ENCODE results near the gene ZNHIT6.
A peak's percentile ranks its signal among the peaks of the same experiment; 100 is the strongest.
"Not testable (repeated sequence)": the region's sequence is repeated elsewhere in the genome, so short reads cannot be mapped to it uniquely, and the experiment has no call there.

ZNHIT6 gene, protein sequence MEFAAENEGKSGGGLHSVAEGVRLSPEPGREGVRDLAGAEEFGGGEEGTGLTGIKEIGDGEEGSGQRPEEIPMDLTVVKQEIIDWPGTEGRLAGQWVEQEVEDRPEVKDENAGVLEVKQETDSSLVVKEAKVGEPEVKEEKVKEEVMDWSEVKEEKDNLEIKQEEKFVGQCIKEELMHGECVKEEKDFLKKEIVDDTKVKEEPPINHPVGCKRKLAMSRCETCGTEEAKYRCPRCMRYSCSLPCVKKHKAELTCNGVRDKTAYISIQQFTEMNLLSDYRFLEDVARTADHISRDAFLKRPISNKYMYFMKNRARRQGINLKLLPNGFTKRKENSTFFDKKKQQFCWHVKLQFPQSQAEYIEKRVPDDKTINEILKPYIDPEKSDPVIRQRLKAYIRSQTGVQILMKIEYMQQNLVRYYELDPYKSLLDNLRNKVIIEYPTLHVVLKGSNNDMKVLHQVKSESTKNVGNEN

GRCh38 chr1:85707990-85708828 lies at the start of gene ZNHIT6:
TSS of gene ZNHIT6 (minus strand) at chr1:85708433. CDS start at chr1:85708284, 149 bp downstream.
- peak; percentile 80 for DNase-seq

DNA sequence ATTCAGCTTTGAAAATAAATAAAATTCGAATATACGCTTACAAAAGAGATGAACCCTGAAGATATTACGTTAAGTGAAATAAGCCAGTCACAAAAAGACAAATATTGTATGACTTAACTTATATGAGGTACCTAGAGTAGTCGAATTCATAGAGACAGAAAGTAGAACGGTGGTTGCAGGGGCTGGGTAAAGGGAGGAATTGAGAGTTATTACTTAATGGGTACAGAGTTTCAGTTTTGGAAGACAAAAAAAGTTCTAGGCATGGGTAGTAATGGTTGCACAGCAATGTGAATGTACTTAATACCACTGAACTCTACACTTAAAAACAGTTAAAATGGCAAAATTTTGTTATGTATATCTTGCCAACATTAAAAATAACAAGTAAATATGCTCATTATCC lies 48.6 kb upstream of the ZNHIT6 start:
- DNase-seq, result no peak

- DNase-seq, result no peak
These were observed 39.9 kb upstream of the ZNHIT6 start for GRCh38 chr1:85748120-85748519.

GRCh38 chr1:85746777-85747176 lies 38.5 kb upstream of the ZNHIT6 start:
- no peak for DNase-seq

DNA sequence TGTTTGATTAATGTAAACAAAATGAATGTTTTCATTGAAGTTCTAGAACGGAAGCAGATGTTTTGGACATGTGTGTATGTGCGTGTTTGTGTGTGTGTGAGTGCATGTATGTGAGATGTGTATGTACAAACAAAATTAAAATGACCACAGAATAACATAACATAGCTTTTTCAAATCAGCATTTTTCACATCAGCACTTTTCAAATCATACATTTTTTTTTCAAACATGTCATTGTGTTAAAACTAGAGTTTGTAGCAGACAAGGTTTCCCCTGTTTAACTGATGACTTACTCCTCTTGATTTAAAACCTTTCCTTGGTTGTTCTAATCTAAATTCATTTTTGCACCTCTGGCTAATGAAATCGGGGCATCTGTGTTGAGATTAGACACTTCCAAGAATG lies 35.6 kb upstream of the ZNHIT6 start:
- DNase-seq, result no peak

DNA sequence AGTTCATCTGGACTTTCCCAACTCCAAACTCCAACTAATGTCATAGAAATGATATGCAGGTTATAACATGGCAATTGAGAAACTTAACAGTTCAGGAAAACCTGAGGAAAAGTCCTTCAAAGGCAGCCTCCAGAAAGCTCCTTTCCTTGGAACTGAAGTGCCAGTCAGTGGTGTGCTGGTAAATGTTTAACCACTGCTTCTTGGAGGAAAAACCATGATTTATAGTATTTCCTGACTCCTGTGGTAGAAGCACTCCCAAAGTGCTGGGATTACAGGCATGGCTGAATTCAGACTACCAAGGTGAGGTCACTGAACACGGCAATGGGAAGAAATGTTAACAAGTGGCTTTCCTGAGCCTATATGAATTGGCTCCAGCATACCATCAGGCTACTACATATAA lies 26.7 kb upstream of the ZNHIT6 start:
- no peak for DNase-seq

- no peak for DNase-seq
These were observed 10.6 kb upstream of the ZNHIT6 start for GRCh38 chr1:85718678-85719340.

DNA sequence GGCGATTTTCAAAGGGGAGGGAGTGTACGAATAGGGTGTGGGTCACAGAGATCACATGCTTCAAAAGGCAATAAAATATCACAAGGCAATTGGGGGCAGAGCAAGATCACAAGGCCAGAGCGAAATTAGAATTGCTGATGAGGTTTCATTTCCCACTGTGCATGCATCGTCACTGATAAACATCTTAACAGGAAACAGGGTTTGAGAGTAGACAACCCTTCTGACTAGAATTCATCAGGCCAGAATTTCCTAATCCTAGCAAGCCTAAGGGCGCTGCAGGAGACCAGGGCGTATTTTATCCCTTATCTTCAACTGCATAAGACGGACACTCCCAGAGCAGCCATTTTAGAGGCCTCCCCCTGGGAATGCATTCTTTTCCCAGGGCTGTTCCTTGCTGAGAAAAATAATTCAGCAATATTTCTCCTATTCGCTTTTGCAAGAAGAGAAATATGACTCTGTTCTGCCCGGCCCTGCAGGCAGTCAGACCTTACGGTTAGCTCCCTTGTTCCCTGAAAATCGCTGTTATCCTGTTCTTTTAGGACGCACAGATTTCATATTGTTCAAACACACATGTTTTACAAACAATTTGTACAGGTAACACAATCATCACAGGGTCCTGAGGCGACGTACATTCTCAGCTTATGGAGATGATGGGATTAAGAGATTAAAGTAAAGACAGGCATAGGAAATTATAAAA lies 6.3 kb upstream of the ZNHIT6 start:
- not testable (repeated sequence) for DNase-seq

GRCh38 chr1:85708829-85709227 lies 595 bp upstream of the ZNHIT6 start:
- no peak for DNase-seq

DNA sequence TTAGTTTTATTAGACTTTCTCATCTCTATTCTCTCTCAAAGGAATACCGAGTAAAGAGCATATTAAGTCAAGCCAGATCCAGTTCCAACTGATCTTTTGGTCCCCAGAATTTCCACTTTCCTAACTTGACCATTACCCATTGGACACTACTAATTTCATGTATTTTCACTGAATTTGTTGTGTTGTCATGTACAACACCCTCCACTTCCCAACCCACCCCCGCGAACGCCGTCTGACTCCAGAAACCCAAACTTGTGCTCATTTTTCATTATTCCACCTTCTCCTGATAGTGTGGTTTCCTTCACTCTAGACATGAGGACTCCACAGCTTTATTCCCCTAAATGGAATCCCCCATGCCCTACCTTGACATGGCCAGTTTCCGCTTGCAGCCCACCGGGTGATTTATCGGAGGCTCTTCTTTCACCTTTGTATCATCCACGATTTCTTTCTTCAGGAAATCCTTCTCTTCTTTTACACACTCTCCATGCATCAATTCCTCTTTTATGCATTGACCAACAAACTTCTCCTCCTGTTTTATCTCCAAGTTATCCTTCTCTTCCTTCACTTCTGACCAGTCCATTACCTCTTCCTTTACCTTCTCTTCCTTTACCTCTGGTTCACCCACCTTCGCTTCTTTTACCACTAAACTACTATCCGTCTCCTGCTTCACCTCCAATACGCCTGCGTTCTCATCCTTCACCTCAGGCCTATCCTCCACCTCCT lies 805 bp downstream of the ZNHIT6 start:
- DNase-seq, result no peak

- DNase-seq, result no peak
These were observed 2.3 kb downstream of the ZNHIT6 start for GRCh38 chr1:85705940-85706339.

DNA sequence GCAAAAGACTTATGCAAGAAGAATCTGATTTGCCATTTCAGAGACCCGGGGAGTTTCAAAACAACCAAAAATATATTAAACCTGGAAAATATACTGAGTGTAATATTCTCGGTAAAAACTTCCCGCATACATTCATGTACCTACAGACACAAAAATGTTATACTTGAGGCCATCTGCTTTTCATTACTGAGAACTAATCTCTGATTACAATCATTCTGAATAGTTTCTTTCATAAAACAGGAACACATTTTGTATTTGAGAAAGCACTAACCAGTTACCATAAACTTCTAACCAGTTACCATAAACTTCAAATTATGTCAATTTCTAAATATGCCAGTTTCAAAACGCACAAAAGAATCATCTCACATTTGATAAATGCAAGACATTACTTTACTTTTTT lies 7.8 kb downstream of the ZNHIT6 start:
- no peak for DNase-seq

DNA sequence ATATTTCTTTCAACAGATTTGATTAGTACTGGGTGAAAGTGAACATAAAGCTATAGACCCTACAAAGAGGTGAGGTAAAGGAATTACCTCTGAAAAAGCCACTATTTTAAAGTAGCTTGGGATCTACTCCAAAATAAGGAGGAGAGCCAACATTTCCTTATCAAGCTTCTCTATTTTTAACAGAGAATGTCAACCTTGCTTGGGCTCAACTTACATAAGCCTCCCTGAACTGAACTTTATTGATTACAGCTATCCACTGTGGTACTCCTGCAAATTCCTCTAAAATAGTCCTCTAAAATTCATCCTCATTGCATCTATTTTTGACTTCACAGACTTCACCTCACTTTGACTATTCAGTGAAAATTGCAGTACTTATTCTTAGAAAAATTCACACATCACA lies 10.3 kb downstream of the ZNHIT6 start:
- DNase-seq, result no peak

DNA sequence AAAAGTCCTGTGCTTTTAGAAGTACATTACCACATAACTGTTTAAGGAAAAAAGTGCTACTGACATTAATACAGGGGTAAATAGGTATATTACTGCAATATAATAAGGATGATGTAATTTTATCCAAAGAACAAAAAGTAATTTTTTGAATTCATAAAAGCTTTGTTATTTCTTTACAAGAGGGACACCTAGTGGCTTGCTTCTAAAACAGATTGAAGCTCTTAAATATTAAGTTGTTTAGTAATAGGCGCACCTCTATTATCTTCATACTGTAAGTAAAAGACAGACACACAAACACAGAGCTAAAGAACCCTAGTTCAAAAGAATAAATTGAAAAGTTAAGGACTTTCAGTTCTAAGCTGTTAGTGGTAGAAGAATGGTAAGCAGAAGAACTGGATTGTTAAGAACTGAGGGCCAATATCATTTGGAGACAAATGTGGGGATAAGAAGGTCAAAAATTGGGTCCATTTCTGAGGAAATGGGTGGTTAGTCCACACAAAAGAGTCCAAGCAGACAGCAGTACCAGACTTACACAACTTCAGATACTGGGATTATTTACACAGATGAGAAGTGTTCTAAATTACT lies 15.4 kb downstream of the ZNHIT6 start:
- DNase-seq, result no peak

- DNase-seq, result no peak
These were observed 18.3 kb downstream of the ZNHIT6 start for GRCh38 chr1:85689775-85690404.

GRCh38 chr1:85683292-85684025 lies 24.8 kb downstream of the ZNHIT6 start:
- no peak for DNase-seq

DNA sequence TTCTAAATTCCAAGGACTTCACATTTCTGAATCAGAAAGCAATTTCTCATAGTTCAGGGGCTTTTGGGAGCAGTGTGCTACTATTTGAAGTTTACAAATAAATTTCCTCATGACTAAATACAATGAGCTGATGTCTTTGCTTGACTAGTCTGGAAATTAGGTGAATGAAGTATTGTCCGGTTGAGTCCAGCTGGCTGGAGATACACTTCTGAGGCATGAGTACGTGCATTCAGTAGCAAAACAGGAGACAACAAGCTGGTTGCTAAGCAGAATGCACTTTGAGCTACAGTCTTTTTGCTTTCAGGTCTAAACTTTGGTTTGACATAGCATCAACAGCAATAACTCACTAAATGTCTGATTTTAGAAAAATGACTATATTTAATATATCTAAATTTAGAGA lies 27.1 kb downstream of the ZNHIT6 start:
- DNase-seq, result no peak

- no peak for DNase-seq
These were observed 30.0 kb downstream of the ZNHIT6 start for GRCh38 chr1:85678193-85678592.

DNA sequence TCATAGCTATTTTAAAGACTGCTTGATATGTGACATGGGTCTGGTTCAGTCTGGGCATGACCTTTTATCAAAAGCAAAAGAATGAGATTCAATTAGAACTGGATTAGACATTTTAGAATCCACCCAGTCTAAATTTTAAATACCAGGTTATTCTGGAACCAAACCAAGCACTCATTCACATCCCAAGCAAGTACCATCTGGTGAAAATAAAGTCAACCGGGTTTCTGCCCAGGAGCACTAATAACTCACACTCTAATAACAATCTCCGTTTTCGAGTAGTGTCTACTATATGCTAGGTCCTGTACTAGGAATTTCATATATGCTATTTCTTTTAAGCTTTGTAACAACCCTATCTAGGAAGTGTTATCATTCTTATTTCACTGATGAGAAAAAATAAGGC lies 30.6 kb downstream of the ZNHIT6 start:
- DNase-seq, result no peak

GRCh38 chr1:85672031-85672660 lies 36.1 kb downstream of the ZNHIT6 start:
- no peak for DNase-seq
